K562 (cell line): ENCODE results near the gene TAS2R9. TPM values are rescaled to one million over a fixed set of nuclear protein-coding genes. Genes with fewer than 3 reads are reported as not detected.

Source experiments
- ATAC-seq: fragments of 200-7000 bp; cut with Tn5 transposase; 3 replicates; pipeline ENCODE4 v1.9.1; 2020; ENCODE audit warnings: moderate library complexity
- BruUV-seq: library from RNA; stranded (reverse); fragments of 400-500 nt; replicated peaks from 2 replicates; lab custom pipeline; 2021; lab: Mats Ljungman, UMichigan
- CTCF ChIA-PET: fragments of 300-600 bp; formaldehyde crosslinking; extraction: SDS; loops from one replicate; lab custom pipeline; 2021; ENCODE audit warnings: low intra/inter-chr PET ratio; lab: Yijun Ruan, JAX
- POLR2A ChIA-PET: fragments of 300-600, 350-650 bp; sonication (Branson Sonifier 250); formaldehyde crosslinking; extraction: SDS; loops from one replicate; lab custom pipeline; 2021; ENCODE audit warnings: antibody characterized with exemption, inconsistent platforms; lab: Yijun Ruan, JAX
- DNase-seq, 4 experiments: peaks; one replicate each; pipeline versions ENCODE4 v3.0.0 to v3.0.0-alpha.2; 2011 to 2018; ENCODE audit warnings: low spot score in 3 of 4, mixed read lengths in 3 of 4; ENCODE audit errors: extremely low read depth in 1 of 4
- FAIRE-seq: peaks from 2 replicates; lab custom pipeline; 2011; peaks lifted over from hg19 to GRCh38; lab: Jason Lieb, UNC
- H2AFZ ChIP-seq: 2 replicates; pipeline ENCODE4 v1.6.0; 2011; ENCODE audit warnings: low read depth, low read length, control low read depth, inconsistent platforms
- H3K27ac ChIP-seq: fragments of 200-600 bp; 3 replicates; pipeline ENCODE4 v1.8.0; 2011; ENCODE audit warnings: low read depth, mild to moderate bottlenecking, control low read depth, inconsistent platforms, low read length, moderate library complexity, mixed read lengths; ENCODE audit errors: extremely low read depth
- H3K27me3 ChIP-seq, 2 experiments: fragments of 300-600 bp in 1 of 2; 2 replicates in 1 of 2; 3 replicates in 1 of 2; pipeline versions ENCODE4 v1.6.0 to v1.8.0; 2011; ENCODE audit warnings: inconsistent platforms in 2 of 2, low read length in 2 of 2, mild to moderate bottlenecking in 1 of 2, mixed read lengths in 1 of 2, moderate library complexity in 1 of 2; ENCODE audit not compliant: control insufficient read depth in 2 of 2, insufficient read depth in 2 of 2
- H3K36me3 ChIP-seq: fragments of 300-600 bp; 3 replicates; pipeline ENCODE4 v1.8.0; 2011; ENCODE audit warnings: mild to moderate bottlenecking, low read length, inconsistent platforms; ENCODE audit not compliant: control insufficient read depth, insufficient read depth
- H3K4me1 ChIP-seq, 2 experiments: fragments of 200-600 bp in 1 of 2; replicated peaks in 1 of 2; 2 replicates in 1 of 2; 3 replicates in 1 of 2; pipeline versions ENCODE4 v1.5.1 to v1.8.0; 2011; ENCODE audit warnings: inconsistent platforms in 2 of 2, low read length in 2 of 2, mild to moderate bottlenecking in 1 of 2, mixed read lengths in 1 of 2, moderate library complexity in 1 of 2; ENCODE audit not compliant: control insufficient read depth in 2 of 2, insufficient read depth in 2 of 2
- H3K4me2 ChIP-seq: 2 replicates; pipeline ENCODE4 v1.6.1; 2011; ENCODE audit warnings: low read length, control low read depth, inconsistent platforms, mixed read lengths; ENCODE audit not compliant: insufficient read depth
- H3K4me3 ChIP-seq: fragments of 200-600 bp; sonication (generic), shearing (Covaris generic); 2 replicates; pipeline ENCODE4 v1.5.1; 2016; ENCODE audit warnings: control low read depth, inconsistent platforms
- H3K79me2 ChIP-seq: fragments of 200-600 bp; 3 replicates; pipeline ENCODE4 v1.8.0; 2011; ENCODE audit warnings: low read length, inconsistent platforms; ENCODE audit not compliant: control insufficient read depth, insufficient read depth
- H3K9ac ChIP-seq, 2 experiments: 2 replicates each; pipeline versions ENCODE4 v1.6.0 to v1.6.1; 2011; ENCODE audit warnings: low read depth in 2 of 2, low read length in 2 of 2, control low read depth in 1 of 2, inconsistent platforms in 1 of 2, mild to moderate bottlenecking in 1 of 2, mixed read lengths in 1 of 2; ENCODE audit not compliant: insufficient read depth in 1 of 2
- H3K9me1 ChIP-seq: one replicate; pipeline ENCODE4 v1.6.0; 2011; ENCODE audit warnings: inconsistent platforms, mild to moderate bottlenecking, low read length, moderate library complexity; ENCODE audit not compliant: control insufficient read depth, insufficient read depth
- H3K9me3 ChIP-seq: replicated peaks from 2 replicates; pipeline ENCODE4 v1.5.1; 2011; ENCODE audit warnings: low read depth, low read length, inconsistent platforms; ENCODE audit not compliant: control insufficient read depth, insufficient read depth
- H4K20me1 ChIP-seq: replicated peaks from 2 replicates; pipeline ENCODE4 v1.6.1; 2011; ENCODE audit warnings: low read length, inconsistent platforms, mixed read lengths; ENCODE audit not compliant: control insufficient read depth, insufficient read depth
- E2F4 ChIP-seq: sonication (generic); formaldehyde crosslinking; IDR thresholded peaks from 2 replicates; pipeline ENCODE4 v1.8.0; 2022; ENCODE audit warnings: mild to moderate bottlenecking, low read depth, missing genetic modification reagents
- ELK1 ChIP-seq: sonication (generic); formaldehyde crosslinking; IDR thresholded peaks from 2 replicates; pipeline ENCODE4 v1.8.1; 2022; ENCODE audit warnings: missing genetic modification reagents
- ELK3 ChIP-seq: fragments of 450-650 bp; formaldehyde crosslinking; IDR thresholded peaks from 2 replicates; pipeline ENCODE4 v1.4.0; 2020; ENCODE audit warnings: mild to moderate bottlenecking
- ETS1 ChIP-seq: conservative IDR thresholded peaks from 2 replicates; pipeline ENCODE4 v1.6.1; 2011; ENCODE audit warnings: low read depth, mild to moderate bottlenecking, low read length; ENCODE audit not compliant: control insufficient read depth
- GATA2 ChIP-seq: sonication (generic); formaldehyde crosslinking; IDR thresholded peaks from 2 replicates; pipeline ENCODE4 v1.4.0; 2020; ENCODE audit warnings: mild to moderate bottlenecking, missing genetic modification reagents
- MLX ChIP-seq, 2 experiments: fragments of 450-650 bp in 1 of 2; sonication (generic) in 1 of 2; formaldehyde crosslinking; conservative IDR thresholded peaks; 2 replicates each; pipeline versions ENCODE4 v1.4.0 to v1.8.1; 2020 to 2022; ENCODE audit warnings: mild to moderate bottlenecking in 1 of 2, missing genetic modification reagents in 1 of 2
- NCOR1 ChIP-seq: fragments of 450-650 bp; IDR thresholded peaks from 2 replicates; pipeline ENCODE4 v1.6.1; 2016; ENCODE audit warnings: mild to moderate bottlenecking, moderate library complexity
- NUFIP1 ChIP-seq: fragments of 450-650 bp; IDR thresholded peaks from 2 replicates; pipeline ENCODE4 v1.6.1; 2018; ENCODE audit not compliant: partially characterized antibody
- POLR2AphosphoS5 ChIP-seq: IDR thresholded peaks from 2 replicates; pipeline ENCODE4 v1.6.1; 2011; ENCODE audit warnings: mild to moderate bottlenecking, low read depth, low read length, moderate library complexity; ENCODE audit not compliant: control insufficient read depth, insufficient read depth
- TCF7L2 ChIP-seq: fragments of 150-350 bp; IDR thresholded peaks from 2 replicates; pipeline ENCODE4 v1.6.1; 2016; ENCODE audit warnings: low read depth, mild to moderate bottlenecking, low read length, moderate library complexity
- ZNF324 ChIP-seq: fragments of 250-450 bp; sonication (Bioruptor Pico); IDR thresholded peaks from 2 replicates; pipeline ENCODE4 v1.4.0; 2020; ENCODE audit warnings: mild to moderate bottlenecking
- ZNF512 ChIP-seq: IDR thresholded peaks from 2 replicates; pipeline ENCODE4 v1.6.1; 2016; ENCODE audit warnings: missing genetic modification characterization, missing compliant biosample characterization
- WGBS: fragments of 100-300 bp; shearing (Covaris generic); methylation state at CpG from one replicate; pipeline ENCODE4 v1.1.6; 2016; ENCODE audit warnings: low coverage, mixed read lengths; ENCODE audit not compliant: insufficient coverage; ENCODE audit errors: missing lambda C conversion rate; 5-methylcytosine and 5-hydroxymethylcytosine counted together
- in situ Hi-C: fragments of 300-500 bp; cut with MboI; formaldehyde crosslinking; loops from 4 replicates; pipeline ENCODE4 v1.15.0; 2018; ENCODE audit warnings: inconsistent platforms, mixed read lengths
- intact Hi-C: fragments of 100-400 bp; cut with micrococcal nuclease; formaldehyde crosslinking; loops from 2 replicates; pipeline ENCODE4 v1.14.2; 2022
- polyA plus RNA-seq, 8 experiments: library from polyadenylated mRNA; depleted of rRNA in 4 of 8; stranded (reverse) in 5 of 8; unstranded in 3 of 8; fragments of >200 nt; fragmentation: Nextera tagmentation in 2 of 8; fragmentation: Illumina TruSeq in 1 of 8; extraction: Ambion mirVana in 2 of 8; extraction: Trizol in 1 of 8; gene quantifications; 2 replicates each; pipeline versions ENCODE4 v1.2.1 to v1.2.3, GENCODE V29; 2011 to 2014; ENCODE audit warnings: inconsistent platforms in 1 of 8, missing spikeins in 1 of 8
- total RNA-seq, 7 experiments: library from RNA; depleted of rRNA in 6 of 7; stranded (reverse); fragments of >200 nt in 6 of 7; fragmentation: Illumina TruSeq in 2 of 7; extraction: Trizol in 2 of 7; gene quantifications; 2 replicates each; pipeline versions ENCODE4 v1.2.1 to v1.2.3, GENCODE V29; 2011 to 2021; ENCODE audit warnings: low replicate concordance in 1 of 7

The TAS2R9 gene
- total and polyA plus RNA-seq, 9 of the 15 experiments (the other 6 are each of a cell fraction or from before 2014, with no cell fraction given) = not detected

GRCh38 chr12:10851243-10851858 lies 41.4 kb upstream of the TAS2R9 start (continued):
- TF ChIP-seq ETS1 (no peak), POLR2AphosphoS5 (no peak), NUFIP1 (no peak), NCOR1 (no peak)

GRCh38 chr12:10849425-10849878 lies 39.5 kb upstream of the TAS2R9 start, which contains the start of gene PRR4:
PRR4 (minus strand) TSS chr12:10849475; CDS start chr12:10849437, 38 bp downstream.
- H3K4me3 ChIP-seq = no peak within 1 kb of the TSS
- no peak for FAIRE-seq
- 55% methylated on average over 4 of the region's 4 CpGs for WGBS
- DNase-seq = no peak
- in situ Hi-C loops = no loop called here
- intact Hi-C loops = no loop called here
- no peaks in the 10 kb centered on the region for H3K36me3 ChIP-seq
- no peaks in the 10 kb centered on the region for H3K9me1 ChIP-seq
- H2AFZ ChIP-seq = no peak within 1 kb of the TSS
- no peak for ATAC-seq
- no peaks in the 10 kb centered on the region for H3K9me3 ChIP-seq
- H3K27ac ChIP-seq = no peak within 1 kb of the TSS
- ChIA-PET POLR2A (no interaction called here), CTCF (no interaction called here)
- H3K9ac ChIP-seq = no peak within 1 kb of the TSS
- H3K4me1 ChIP-seq = no peaks in the 10 kb centered on the region
- BruUV-seq = no TSS peak
- no peak within 1 kb of the TSS for H3K4me2 ChIP-seq
- no peaks in the 10 kb centered on the region for H4K20me1 ChIP-seq
- H3K27me3 ChIP-seq = no peaks in the 10 kb centered on the region
- no peaks in the 10 kb centered on the region for H3K79me2 ChIP-seq
- TF ChIP-seq TCF7L2 = no peak
- TF ChIP-seq ZNF512 (tag) = no peak
- no peak for TF ChIP-seq MLX (CRISPR knock-in tag; conservative IDR thresholded peaks at IDR 0.05)
- no peak for TF ChIP-seq GATA2 (CRISPR knock-in tag)
- TF ChIP-seq E2F4 (CRISPR knock-in tag) = no peak
- TF ChIP-seq ELK1 (CRISPR knock-in tag) = no peak
- no peak for TF ChIP-seq ZNF324 (CRISPR knock-in tag)
- TF ChIP-seq ELK3 (CRISPR knock-in tag) = no peak
